HEK293T (cell line): ENCODE data around the gene ZNF544.
"Not testable (repeated sequence)": the region's sequence is repeated elsewhere in the genome, so short reads cannot be mapped to it uniquely, and the experiment has no call there.

Experiments used
- CTCF ChIA-PET: fragments of 350-600 bp; formaldehyde crosslinking; extraction: SDS; loops from one replicate; lab custom pipeline; 2021; ENCODE audit warnings: antibody characterized with exemption, inconsistent platforms; lab: Yijun Ruan, JAX
- POLR2A ChIA-PET: fragments of 350-600 bp; formaldehyde crosslinking; extraction: SDS; loops from one replicate; lab custom pipeline; 2020; ENCODE audit warnings: antibody characterized with exemption, inconsistent platforms; lab: Yijun Ruan, JAX
- DNase-seq: peaks from one replicate; pipeline ENCODE4 v3.0.0; 2012; ENCODE audit warnings: mixed read lengths; ENCODE audit errors: extremely low spot score
- ARNT ChIP-seq: fragments of 450-650 bp; IDR thresholded peaks from 2 replicates; pipeline ENCODE4 v1.6.1; 2017; ENCODE audit warnings: mild to moderate bottlenecking
- BHLHE40 ChIP-seq: fragments of 450-650 bp; IDR thresholded peaks from 2 replicates; pipeline ENCODE4 v1.6.1; 2016; ENCODE audit warnings: mild to moderate bottlenecking, moderate library complexity, borderline replicate concordance
- CTBP1 ChIP-seq: fragments of 450-650 bp; IDR thresholded peaks from 2 replicates; pipeline ENCODE4 v1.6.1; 2016; ENCODE audit warnings: borderline replicate concordance
- ELF4 ChIP-seq: fragments of 450-650 bp; IDR thresholded peaks from 2 replicates; pipeline ENCODE4 v1.6.1; 2017; ENCODE audit warnings: antibody characterized with exemption
- FOXA1 ChIP-seq: fragments of 450-650 bp; IDR thresholded peaks from 2 replicates; pipeline ENCODE4 v1.6.1; 2016; ENCODE audit warnings: mild to moderate bottlenecking
- FOXK2 ChIP-seq: fragments of 450-650 bp; IDR thresholded peaks from 2 replicates; pipeline ENCODE4 v1.6.1; 2016; ENCODE audit warnings: mild to moderate bottlenecking
- FOXM1 ChIP-seq: fragments of 450-650 bp; IDR thresholded peaks from 2 replicates; pipeline ENCODE4 v1.6.1; 2017; ENCODE audit warnings: mild to moderate bottlenecking, borderline replicate concordance
- HDGF ChIP-seq: fragments of 450-650 bp; IDR thresholded peaks from 2 replicates; pipeline ENCODE4 v1.6.1; 2017; ENCODE audit warnings: antibody characterized with exemption, borderline replicate concordance
- L3MBTL2 ChIP-seq: fragments of 450-650 bp; conservative IDR thresholded peaks from 2 replicates; pipeline ENCODE4 v1.6.1; 2016; ENCODE audit warnings: mild to moderate bottlenecking
- LEF1 ChIP-seq: fragments of 450-650 bp; IDR thresholded peaks from 2 replicates; pipeline ENCODE4 v1.6.1; 2017; ENCODE audit warnings: mild to moderate bottlenecking, borderline replicate concordance
- NFRKB ChIP-seq: fragments of 450-650 bp; IDR thresholded peaks from 2 replicates; pipeline ENCODE4 v1.6.1; 2016; ENCODE audit warnings: mild to moderate bottlenecking, moderate library complexity
- SP1 ChIP-seq: fragments of 450-650 bp; IDR thresholded peaks from 2 replicates; pipeline ENCODE4 v1.6.1; 2017
- SUZ12 ChIP-seq: fragments of 450-650 bp; IDR thresholded peaks from 2 replicates; pipeline ENCODE4 v1.6.1; 2016; ENCODE audit warnings: mild to moderate bottlenecking
- TARDBP ChIP-seq: fragments of 450-650 bp; IDR thresholded peaks from 2 replicates; pipeline ENCODE4 v1.6.1; 2016
- ZNF384 ChIP-seq: fragments of 450-650 bp; IDR thresholded peaks from 2 replicates; pipeline ENCODE4 v1.6.1; 2016
- TF ChIP-seq, protein P1 (sequence below): fragments of 450-650 bp; IDR thresholded peaks from 2 replicates; pipeline ENCODE4 v1.6.1; 2016

Gene ZNF544

DNA sequence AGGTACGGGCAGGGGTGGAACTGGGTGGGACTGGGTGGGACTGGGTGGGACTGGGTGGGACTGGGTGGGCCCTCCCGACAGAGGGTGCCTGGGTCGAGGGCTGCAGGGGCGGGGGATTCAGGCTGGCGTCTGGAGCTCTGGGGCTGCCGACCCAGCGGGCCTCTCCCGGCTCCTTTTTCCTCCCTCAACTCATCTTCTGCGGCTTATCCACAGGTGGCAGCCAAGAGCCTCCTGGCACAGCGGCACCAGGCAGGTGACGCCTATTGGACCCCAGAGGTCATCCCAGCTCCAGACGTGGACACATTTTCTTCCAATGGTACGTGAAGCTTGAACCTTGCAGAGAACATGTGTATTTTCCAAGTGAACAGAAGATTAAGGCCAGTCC is 533 bp downstream of the ZNF544 start:
- POLR2A ChIA-PET = interaction anchor here (0.6 to 2.6 kb wide), 8 partner anchors 10 to 290 kb away, joined by 3 to 13 read pairs (median 5); partner anchors contain the start of genes ZBTB45, ZNF274 and ZNF497
- DNase-seq = no peak
- TF ChIP-seq BHLHE40 = no peak
- TF ChIP-seq L3MBTL2 = no peak
- TF ChIP-seq CTBP1 = no peak
- no peak for TF ChIP-seq LEF1
- TF ChIP-seq SUZ12 = no peak
- TF ChIP-seq HDGF = no peak
- TF ChIP-seq, protein P1, sequence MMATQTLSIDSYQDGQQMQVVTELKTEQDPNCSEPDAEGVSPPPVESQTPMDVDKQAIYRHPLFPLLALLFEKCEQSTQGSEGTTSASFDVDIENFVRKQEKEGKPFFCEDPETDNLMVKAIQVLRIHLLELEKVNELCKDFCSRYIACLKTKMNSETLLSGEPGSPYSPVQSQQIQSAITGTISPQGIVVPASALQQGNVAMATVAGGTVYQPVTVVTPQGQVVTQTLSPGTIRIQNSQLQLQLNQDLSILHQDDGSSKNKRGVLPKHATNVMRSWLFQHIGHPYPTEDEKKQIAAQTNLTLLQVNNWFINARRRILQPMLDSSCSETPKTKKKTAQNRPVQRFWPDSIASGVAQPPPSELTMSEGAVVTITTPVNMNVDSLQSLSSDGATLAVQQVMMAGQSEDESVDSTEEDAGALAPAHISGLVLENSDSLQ = no peak
- TF ChIP-seq ELF4 = no peak
- TF ChIP-seq ZNF384 = no peak
- no peak for TF ChIP-seq NFRKB
- TF ChIP-seq FOXK2 = no peak
- no peak for TF ChIP-seq ARNT
- TF ChIP-seq TARDBP = no peak
- no peak for TF ChIP-seq SP1
- TF ChIP-seq FOXM1 = no peak
- no peak for TF ChIP-seq FOXA1
- CTCF ChIA-PET = no interaction called here

DNA sequence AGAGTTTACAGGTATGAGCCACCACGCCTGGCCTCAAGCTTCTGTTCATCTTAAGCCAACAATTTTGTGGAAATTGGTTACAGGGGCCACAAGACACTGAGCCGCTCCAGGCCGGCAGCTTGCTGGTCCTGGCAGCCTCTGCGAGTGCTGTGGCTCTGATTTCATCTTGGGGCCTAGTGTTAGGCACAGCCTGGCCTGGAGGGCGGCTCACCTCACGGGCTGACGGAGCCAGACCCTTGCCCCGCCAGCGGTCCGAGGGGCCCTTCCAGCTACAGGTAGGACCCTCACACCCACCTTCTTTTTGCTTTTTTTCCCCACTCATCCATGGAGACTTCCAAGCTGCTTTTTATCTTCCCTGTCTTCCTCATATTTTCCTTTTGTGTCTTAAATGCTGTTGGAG is 8.6 kb downstream of the ZNF544 start:
- ChIA-PET POLR2A (no interaction called here), CTCF (no interaction called here)
- TF ChIP-seq ARNT = no peak
- TF ChIP-seq ELF4 = no peak
- TF ChIP-seq, protein P1 = no peak
- TF ChIP-seq LEF1 = no peak
- no peak for TF ChIP-seq NFRKB
- no peak for TF ChIP-seq FOXK2
- TF ChIP-seq CTBP1 = no peak
- no peak for TF ChIP-seq BHLHE40
- TF ChIP-seq FOXA1 = no peak
- no peak for TF ChIP-seq ZNF384
- no peak for TF ChIP-seq SUZ12
- no peak for TF ChIP-seq TARDBP
- TF ChIP-seq FOXM1 = no peak
- no peak for TF ChIP-seq L3MBTL2
- DNase-seq = no peak

DNA sequence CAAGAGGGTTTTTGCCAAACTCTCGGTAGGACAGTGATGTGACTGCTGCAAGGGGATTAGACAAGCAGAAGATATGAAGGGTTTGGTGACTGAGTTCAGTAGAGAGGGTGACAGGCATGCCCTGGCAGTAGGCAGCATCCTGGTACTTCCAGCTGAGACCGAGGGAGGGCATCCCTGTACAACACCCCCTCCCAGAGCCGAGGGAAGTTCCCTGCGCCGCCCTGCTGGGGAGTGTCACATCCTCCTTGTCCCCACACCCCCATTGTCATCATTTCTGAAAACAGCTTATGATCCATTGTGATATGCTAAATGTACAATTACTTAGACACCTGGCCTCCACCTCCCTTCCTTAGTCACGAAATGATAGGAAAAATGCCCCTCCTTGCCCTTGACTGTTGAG is 14.6 kb downstream of the ZNF544 start:
- ChIA-PET CTCF (no interaction called here), POLR2A (no interaction called here)
- no peak for DNase-seq
- TF ChIP-seq SUZ12 = no peak

DNA sequence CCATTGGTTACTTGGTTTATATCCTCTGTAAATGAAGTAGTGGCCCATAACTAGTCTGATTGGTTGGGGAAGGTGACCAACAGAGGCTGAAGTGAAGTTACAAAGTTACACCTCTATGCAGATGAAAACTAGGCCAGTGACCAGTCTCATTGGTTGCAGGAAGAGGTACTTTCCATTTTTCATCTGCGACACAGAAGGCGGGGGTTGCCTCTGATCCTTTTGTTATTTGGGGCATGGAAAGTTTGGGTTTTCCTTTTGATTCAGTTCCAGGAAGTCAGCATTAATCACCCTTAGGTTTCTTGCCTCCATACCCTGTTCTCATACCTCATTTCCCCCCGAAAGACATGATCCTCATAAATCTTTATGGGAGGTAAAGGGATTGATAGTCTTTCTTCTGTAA is 20.2 kb downstream of the ZNF544 start:
- CTCF ChIA-PET = no interaction called here
- no peak for TF ChIP-seq SP1
- no peak for TF ChIP-seq CTBP1
- no peak for TF ChIP-seq TARDBP
- TF ChIP-seq, protein P1 = no peak
- no peak for TF ChIP-seq FOXA1
- no peak for TF ChIP-seq HDGF
- POLR2A ChIA-PET = no interaction called here
- no peak for DNase-seq

DNA sequence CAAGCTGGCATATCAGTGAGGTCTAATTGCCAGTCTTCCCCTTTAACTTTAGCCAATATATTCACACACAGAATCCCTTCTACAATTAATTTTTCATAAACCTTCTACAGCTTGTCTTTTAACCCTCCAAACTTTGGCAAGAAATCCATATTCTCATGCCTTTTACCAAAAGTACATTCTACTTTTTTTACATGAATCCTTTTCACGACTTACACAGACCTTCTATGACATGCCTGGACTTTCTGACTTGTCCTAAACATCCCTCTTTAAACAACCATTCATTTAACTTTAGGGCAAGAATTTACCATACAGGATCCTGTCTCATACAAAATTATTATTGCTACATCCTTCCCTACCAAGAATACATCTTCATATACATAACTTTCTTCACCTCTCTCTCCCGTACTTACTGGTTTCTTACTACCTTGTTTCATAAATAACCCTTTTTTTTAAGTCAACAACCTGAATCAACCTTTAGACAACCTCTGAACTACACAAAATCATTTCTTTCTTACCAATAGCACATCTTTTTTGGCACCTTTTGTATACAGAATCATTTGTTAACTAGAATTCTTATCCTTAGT is 23.5 kb downstream of the ZNF544 start:
- ChIA-PET CTCF (no interaction called here), POLR2A (no interaction called here)
- no peak for DNase-seq
- TF ChIP-seq TARDBP (no peak), BHLHE40 (no peak), FOXA1 (no peak), FOXK2 (no peak), ZNF384 (no peak), ARNT (no peak), SP1 (no peak), L3MBTL2 (no peak)
- TF ChIP-seq, protein P1 = no peak

DNA sequence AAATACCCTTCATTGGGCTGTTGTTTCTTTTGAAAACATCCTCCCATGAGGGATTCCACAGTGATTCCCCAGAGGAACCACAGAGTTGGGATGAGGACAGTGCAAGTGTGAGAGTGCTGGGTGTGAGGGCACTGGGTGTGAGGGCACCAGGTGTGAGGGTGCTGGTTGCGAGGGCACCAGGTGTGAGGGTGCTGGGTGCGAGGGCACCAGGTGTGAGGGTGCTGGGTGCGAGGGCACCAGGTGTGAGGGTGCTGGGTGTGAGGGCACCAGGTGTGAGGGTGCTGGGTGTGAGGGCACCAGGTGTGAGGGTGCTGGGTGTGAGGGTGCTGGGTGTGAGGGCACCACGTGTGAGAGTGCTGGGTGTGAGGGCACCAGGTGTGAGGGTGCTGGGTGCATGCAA is 29.5 kb downstream of the ZNF544 start:
- CTCF ChIA-PET, POLR2A ChIA-PET, DNase-seq: not testable (repeated sequence)

DNA sequence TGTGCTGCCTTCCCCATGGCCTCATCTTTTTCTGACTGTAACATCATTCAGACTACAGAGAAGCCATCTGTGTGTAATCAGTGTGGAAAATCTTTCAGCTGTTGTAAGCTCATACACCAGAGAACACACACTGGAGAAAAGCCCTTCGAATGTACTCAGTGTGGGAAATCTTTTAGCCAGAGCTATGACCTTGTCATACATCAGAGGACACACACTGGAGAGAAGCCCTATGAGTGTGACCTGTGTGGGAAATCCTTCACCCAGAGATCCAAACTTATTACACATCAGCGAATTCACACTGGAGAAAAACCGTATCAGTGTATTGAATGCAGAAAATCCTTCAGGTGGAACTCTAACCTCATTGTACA is 32.9 kb downstream of the ZNF544 start:
- ChIA-PET POLR2A (no interaction called here), CTCF (no interaction called here)
- TF ChIP-seq SUZ12 (no peak), CTBP1 (no peak), L3MBTL2 (no peak), FOXK2 (no peak), LEF1 (no peak), TARDBP (no peak), ELF4 (no peak), ZNF384 (no peak), HDGF (no peak), SP1 (no peak), ARNT (no peak), FOXM1 (no peak), BHLHE40 (no peak), NFRKB (no peak), FOXA1 (no peak)
- TF ChIP-seq, protein P1 = no peak

More for the DNA sequence above, 32.9 kb downstream of the ZNF544 start:
- no peak for DNase-seq
